Small intestine (tissue), 7 donors: ENCODE measurements around the gene PARVA. TPM values are rescaled to one million over a fixed set of nuclear protein-coding genes. Genes with fewer than 3 reads are reported as not detected.
A peak's percentile ranks its signal among the peaks of the same experiment; 100 is the strongest.

Experiments used
- DNase-seq, 2 donors: peaks; one replicate each; pipeline versions ENCODE4 v3.0.0 to v3.0.0-alpha.2; 2013
- FAIRE-seq: peaks from 2 replicates; lab custom pipeline; 2012; peaks lifted over from hg19 to GRCh38; lab: Jason Lieb, UNC
- H3K27ac ChIP-seq, 3 donors: one replicate each; pipeline ENCODE4 v1.5.1; 2013; ENCODE audit warnings: low read length in 2 of 3, mild to moderate bottlenecking in 2 of 3, control low read depth in 1 of 3, inconsistent platforms in 1 of 3, low read depth in 1 of 3, moderate library complexity in 1 of 3
- H3K27me3 ChIP-seq, 3 donors: one replicate each; pipeline ENCODE4 v1.6.1; 2013; ENCODE audit warnings: low read length in 3 of 3, inconsistent platforms in 1 of 3; ENCODE audit not compliant: control insufficient read depth in 3 of 3, insufficient read depth in 3 of 3
- H3K36me3 ChIP-seq, 3 donors: one replicate each; pipeline ENCODE4 v1.6.1; 2013; ENCODE audit warnings: low read length in 3 of 3, inconsistent platforms in 1 of 3, low read depth in 1 of 3, mild to moderate bottlenecking in 1 of 3, moderate library complexity in 1 of 3; ENCODE audit not compliant: control insufficient read depth in 3 of 3, insufficient read depth in 2 of 3
- H3K4me1 ChIP-seq, 3 donors: one replicate each; pipeline ENCODE4 v1.6.1; 2013; ENCODE audit warnings: low read length in 2 of 3, inconsistent platforms in 1 of 3, low read depth in 1 of 3, mild to moderate bottlenecking in 1 of 3, moderate library complexity in 1 of 3; ENCODE audit not compliant: control insufficient read depth in 3 of 3, insufficient read depth in 2 of 3
- H3K4me3 ChIP-seq, 3 donors: one replicate each; pipeline ENCODE4 v1.5.1; 2013; ENCODE audit warnings: low read length in 3 of 3, control low read depth in 1 of 3, inconsistent platforms in 1 of 3, low read depth in 1 of 3, mild to moderate bottlenecking in 1 of 3, moderate library complexity in 1 of 3
- H3K9me3 ChIP-seq, 2 donors: one replicate each; pipeline ENCODE4 v1.6.1; 2013; ENCODE audit warnings: low read depth in 1 of 2, low read length in 1 of 2; ENCODE audit not compliant: control insufficient read depth in 2 of 2, insufficient read depth in 1 of 2
- WGBS, 3 donors: extraction: QIAGEN DNeasy Blood & Tissue Kit; methylation state at CpG; one replicate each; pipeline ENCODE4 v1.1.7; 2013; 5-methylcytosine and 5-hydroxymethylcytosine counted together
- polyA plus RNA-seq, 4 donors: library from polyadenylated mRNA; stranded (reverse) in 3 of 4; unstranded in 1 of 4; fragments of 200-250 nt in 3 of 4; fragments of 120-200 nt in 1 of 4; gene quantifications; one replicate each; pipeline versions ENCODE4 v1.2.1 to v1.2.3, GENCODE V29; 2013
- donor health status: healthy with polysubstance abuse.
- donor health status: control.
- donor health status: control.
- donor health status: Bipolar disorder and iron deficiency.
- donor health status: healthy.

Gene PARVA
- polyA plus RNA-seq, 4 donors = 6.5 to 22.1 (median 14.7) TPM

GRCh38 chr11:12546122-12546521 is 168.8 kb downstream of the PARVA start:
- H3K27ac ChIP-seq = no peak overlapping the region
- DNase-seq = no peak
- H3K4me3 ChIP-seq = no peak overlapping the region
- FAIRE-seq = no peak
- H3K27me3 ChIP-seq = no peaks in the 10 kb centered on the region
- no peaks in the 10 kb centered on the region for H3K36me3 ChIP-seq
- WGBS, 3 donors = 85 to 90% (median 85%) methylated on average over 8 of the region's 8 CpGs
- no peaks in the 10 kb centered on the region for H3K9me3 ChIP-seq
- no peaks in the 10 kb centered on the region for H3K4me1 ChIP-seq

- Histone ChIP-seq H3K4me3 (no peak overlapping the region), H3K27ac (no peak overlapping the region), H3K27me3 (no peaks in the 10 kb centered on the region), H3K36me3 (no peaks in the 10 kb centered on the region), H3K4me1 (no peaks in the 10 kb centered on the region), H3K9me3 (no peaks in the 10 kb centered on the region)
- DNase-seq (no peak), FAIRE-seq (no peak)
- WGBS, 3 donors = 93 to 94% (median 93%) methylated on average over 5 of the region's 5 CpGs
Observed at GRCh38 chr11:12546660-12547059, 169.3 kb downstream of the PARVA start.

- no peak for DNase-seq
- Histone ChIP-seq H3K27me3 (no peaks in the 10 kb centered on the region), H3K36me3 (no peaks in the 10 kb centered on the region), H3K27ac (no peak overlapping the region), H3K4me3 (no peak overlapping the region), H3K4me1 (no peaks in the 10 kb centered on the region), H3K9me3 (no peaks in the 10 kb centered on the region)
- WGBS, 3 donors = 83 to 93% (median 84%) methylated on average over 5 of the region's 5 CpGs
- no peak for FAIRE-seq
Observed at GRCh38 chr11:12547953-12548650, 170.7 kb downstream of the PARVA start.

GRCh38 chr11:12552692-12553091 is 175.3 kb downstream of the PARVA start:
- Histone ChIP-seq H3K27ac (no peak overlapping the region), H3K36me3 (no peaks in the 10 kb centered on the region), H3K4me3 (no peak overlapping the region), H3K27me3 (no peaks in the 10 kb centered on the region), H3K9me3 (no peaks in the 10 kb centered on the region), H3K4me1 (no peaks in the 10 kb centered on the region)
- DNase-seq = no peak
- 75 to 88% (median 88%) methylated on average over 4 of the region's 4 CpGs for WGBS, 3 donors
- no peak for FAIRE-seq

- no peak for FAIRE-seq
- no peak for DNase-seq
- H3K27ac ChIP-seq = no peak overlapping the region
- H3K9me3 ChIP-seq = no peaks in the 10 kb centered on the region
- 0 to 3% (median 0%) methylated on average over 1 of the region's 1 CpG for WGBS, 3 donors
- H3K36me3 ChIP-seq = no peaks in the 10 kb centered on the region
- H3K27me3 ChIP-seq = no peaks in the 10 kb centered on the region
- no peaks in the 10 kb centered on the region for H3K4me1 ChIP-seq
- no peak overlapping the region for H3K4me3 ChIP-seq
Observed at GRCh38 chr11:12554122-12554521, 176.8 kb downstream of the PARVA start.

GRCh38 chr11:12556155-12556554 is 178.8 kb downstream of the PARVA start:
- no peak for FAIRE-seq

GRCh38 chr11:12556788-12557384 is 179.5 kb downstream of the PARVA start:
- DNase-seq (peak; percentile 7 to 45), FAIRE-seq (no peak)
- Histone ChIP-seq H3K4me3 (no peak overlapping the region), H3K4me1 (no peaks in the 10 kb centered on the region), H3K36me3 (no peaks in the 10 kb centered on the region), H3K9me3 (no peaks in the 10 kb centered on the region), H3K27me3 (no peaks in the 10 kb centered on the region), H3K27ac (peak overlapping the region in 2 of 3 donors; percentile 38 to 66)
- 37 to 46% (median 42%) methylated on average over 6 of the region's 6 CpGs for WGBS, 3 donors

More at GRCh38 chr11:12556155-12556554, 178.8 kb downstream of the PARVA start:
- H3K4me1 ChIP-seq = no peaks in the 10 kb centered on the region
- H3K4me3 ChIP-seq = no peak overlapping the region
- peak overlapping the region in 1 of 3 donors; percentile 9 for H3K27ac ChIP-seq
- 50 to 63% (median 57%) methylated on average over 3 of the region's 3 CpGs for WGBS, 3 donors
- no peaks in the 10 kb centered on the region for H3K27me3 ChIP-seq
- no peaks in the 10 kb centered on the region for H3K9me3 ChIP-seq
- DNase-seq = no peak
- H3K36me3 ChIP-seq = no peaks in the 10 kb centered on the region

- Histone ChIP-seq H3K27me3 (no peaks in the 10 kb centered on the region), H3K27ac (no peak overlapping the region), H3K9me3 (no peaks in the 10 kb centered on the region), H3K4me3 (no peak overlapping the region), H3K4me1 (no peaks in the 10 kb centered on the region), H3K36me3 (no peaks in the 10 kb centered on the region)
- no peak for FAIRE-seq
- DNase-seq = no peak
- 66 to 82% (median 81%) methylated on average over 3 of the region's 3 CpGs for WGBS, 3 donors
Observed at GRCh38 chr11:12559011-12559410, 181.6 kb downstream of the PARVA start.
